GM10248 (cell line): ENCODE data around the gene KIAA0513.

Experiments
- CTCF ChIA-PET: fragments of 300-600 bp; sonication (Branson Sonifier 250); formaldehyde crosslinking; extraction: SDS; loops from one replicate; lab custom pipeline; 2021; ENCODE audit warnings: antibody characterized with exemption; lab: Yijun Ruan, JAX
- POLR2A ChIA-PET: fragments of 350-650 bp; sonication (Branson Sonifier 250); formaldehyde crosslinking; extraction: SDS; loops from one replicate; lab custom pipeline; 2020; ENCODE audit warnings: antibody characterized with exemption; lab: Yijun Ruan, JAX
- DNase-seq: peaks from one replicate; pipeline ENCODE4 v3.0.0; 2012; ENCODE audit errors: extremely low spot score
- TF ChIP-seq, protein P1 (sequence below): IDR thresholded peaks from 2 replicates; pipeline ENCODE4 v1.5.1; 2012; ENCODE audit warnings: mild to moderate bottlenecking, low read depth; ENCODE audit errors: extremely low read depth, missing control alignments, control extremely low read depth

KIAA0513 gene

DNA sequence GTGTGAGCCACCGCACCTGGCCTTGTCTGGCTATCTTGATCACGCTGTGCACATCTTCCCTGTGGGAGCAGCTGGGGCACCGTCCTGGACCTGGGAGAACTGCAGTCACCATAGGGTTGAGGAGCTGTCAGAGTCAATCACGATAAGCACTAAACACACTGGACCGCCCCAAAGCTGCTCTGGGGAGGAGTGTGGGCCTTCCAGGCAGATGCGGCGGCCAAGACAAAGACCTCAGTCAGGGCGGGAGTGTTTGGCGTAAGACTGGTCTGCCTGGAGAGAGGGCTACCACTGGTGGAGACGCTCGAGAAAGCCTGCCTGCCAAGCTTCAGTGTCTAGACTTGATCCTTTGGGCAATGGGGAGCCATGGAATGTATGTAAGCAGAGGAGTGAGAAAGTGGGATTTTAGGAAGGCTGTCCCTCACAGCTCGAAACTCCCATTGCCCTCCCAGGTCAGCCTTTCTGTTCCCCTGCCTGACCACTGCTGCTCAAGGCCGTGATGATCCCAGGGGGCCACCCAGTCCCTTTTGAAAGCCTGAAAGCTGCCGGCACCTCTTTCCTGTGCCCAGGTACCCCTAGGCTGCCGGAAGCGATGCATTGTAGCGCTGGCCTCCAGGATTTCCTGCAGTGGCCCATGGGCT, 114.0 kb downstream of the KIAA0513 start:
- DNase-seq, result no peak
- TF ChIP-seq, protein P1, sequence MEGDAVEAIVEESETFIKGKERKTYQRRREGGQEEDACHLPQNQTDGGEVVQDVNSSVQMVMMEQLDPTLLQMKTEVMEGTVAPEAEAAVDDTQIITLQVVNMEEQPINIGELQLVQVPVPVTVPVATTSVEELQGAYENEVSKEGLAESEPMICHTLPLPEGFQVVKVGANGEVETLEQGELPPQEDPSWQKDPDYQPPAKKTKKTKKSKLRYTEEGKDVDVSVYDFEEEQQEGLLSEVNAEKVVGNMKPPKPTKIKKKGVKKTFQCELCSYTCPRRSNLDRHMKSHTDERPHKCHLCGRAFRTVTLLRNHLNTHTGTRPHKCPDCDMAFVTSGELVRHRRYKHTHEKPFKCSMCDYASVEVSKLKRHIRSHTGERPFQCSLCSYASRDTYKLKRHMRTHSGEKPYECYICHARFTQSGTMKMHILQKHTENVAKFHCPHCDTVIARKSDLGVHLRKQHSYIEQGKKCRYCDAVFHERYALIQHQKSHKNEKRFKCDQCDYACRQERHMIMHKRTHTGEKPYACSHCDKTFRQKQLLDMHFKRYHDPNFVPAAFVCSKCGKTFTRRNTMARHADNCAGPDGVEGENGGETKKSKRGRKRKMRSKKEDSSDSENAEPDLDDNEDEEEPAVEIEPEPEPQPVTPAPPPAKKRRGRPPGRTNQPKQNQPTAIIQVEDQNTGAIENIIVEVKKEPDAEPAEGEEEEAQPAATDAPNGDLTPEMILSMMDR, result no peak
- CTCF ChIA-PET, result interaction anchor here (1.3 to 1.8 kb wide), 3 partner anchors 11 to 112 kb away, joined by 3 to 6 read pairs (median 5); no protein-coding TSS in a partner anchor
- POLR2A ChIA-PET, result no interaction called here

DNA sequence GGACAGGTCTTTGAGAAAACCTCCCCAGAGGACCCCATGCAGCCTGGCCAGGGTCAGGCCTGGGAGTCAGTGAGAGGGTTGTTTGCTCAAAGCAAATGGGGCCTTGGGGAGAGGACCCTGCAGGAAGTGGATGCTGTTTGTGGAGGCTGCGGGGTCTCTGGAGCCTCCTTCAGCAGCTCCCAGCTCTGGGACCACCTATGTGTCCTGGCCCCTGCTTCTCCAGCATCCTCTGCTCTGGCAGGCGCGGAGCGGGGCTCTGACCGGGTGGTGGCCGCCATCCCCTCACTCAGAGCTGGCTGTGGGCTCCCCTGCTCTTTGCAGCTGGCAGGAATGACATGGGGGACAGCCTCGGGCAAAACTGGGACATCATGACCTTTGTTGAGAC, 114.5 kb downstream of the KIAA0513 start:
- ChIA-PET CTCF (interaction anchor here (1.1 to 1.8 kb wide), 4 partner anchors 7 to 111 kb away, joined by 3 to 6 read pairs (median 4); no protein-coding TSS in a partner anchor), POLR2A (no interaction called here)
- TF ChIP-seq, protein P1, result no peak
- DNase-seq, result no peak

DNA sequence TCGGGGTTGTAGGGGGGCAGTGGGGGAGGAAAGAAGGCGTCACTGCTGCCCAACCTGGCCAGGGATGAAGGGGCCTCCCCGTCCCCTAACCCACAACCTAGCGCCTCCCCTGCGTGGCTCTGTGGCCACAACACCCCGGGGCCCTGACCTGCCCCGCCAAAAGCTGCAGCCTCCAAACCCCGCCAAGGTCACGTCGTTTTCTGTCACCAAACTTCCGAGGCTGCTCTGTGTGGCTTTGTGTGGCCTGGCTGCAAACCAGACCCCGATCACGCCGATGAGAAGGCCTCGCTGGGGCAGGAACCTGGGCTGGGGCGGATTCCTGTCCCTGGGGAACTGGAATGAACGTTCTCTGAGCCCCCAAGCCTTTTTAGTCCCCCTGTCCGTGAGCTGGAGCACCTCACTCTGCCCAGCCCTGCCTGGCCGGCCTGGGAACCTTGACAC, 115.2 kb downstream of the KIAA0513 start:
- TF ChIP-seq, protein P1, result no peak
- ChIA-PET POLR2A (no interaction called here), CTCF (interaction anchor here (0.9 to 1.8 kb wide), 6 partner anchors 8 to 111 kb away, joined by 3 to 6 read pairs (median 4); no protein-coding TSS in a partner anchor)
- no peak for DNase-seq
